PC-3 (cell line): Measurements from ENCODE around the gene ASB9. TPM values are rescaled to one million over a fixed set of nuclear protein-coding genes. Genes with fewer than 3 reads are reported as not detected.

Source experiments
- ATAC-seq: fragments of 200-7000 bp; cut with Tn5 transposase; 2 replicates; pipeline ENCODE4 v1.9.1; 2020; ENCODE audit warnings: mild to moderate bottlenecking, moderate library complexity
- BruUV-seq: library from RNA; stranded (reverse); fragments of 400-500 nt; replicated peaks from 2 replicates; lab custom pipeline; 2021; lab: Mats Ljungman, UMichigan
- CTCF ChIA-PET: fragments of 300-600 bp; sonication (Branson Sonifier 250); formaldehyde crosslinking; loops from one replicate; lab custom pipeline; 2022; ENCODE audit warnings: antibody characterized with exemption; lab: Charles Lee
- POLR2A ChIA-PET: fragments of 300-600 bp; sonication (Branson Sonifier 250); formaldehyde crosslinking; loops from one replicate; lab custom pipeline; 2022; ENCODE audit warnings: antibody characterized with exemption; ENCODE audit not compliant: unreplicated experiment; lab: Charles Lee
- DNase-seq: peaks from one replicate; pipeline ENCODE4 v3.0.0-alpha.2; 2015
- H2AFZ ChIP-seq: fragments of 300-600 bp; sonication (generic); 2 replicates; pipeline ENCODE4 v1.6.0; 2016; ENCODE audit warnings: antibody characterized with exemption, low read length
- H3F3A ChIP-seq: fragments of 300-600 bp; sonication (generic); one replicate; pipeline ENCODE4 v1.6.0; 2017; ENCODE audit warnings: antibody characterized with exemption, low read length, control low read depth, mild to moderate bottlenecking; ENCODE audit not compliant: unreplicated experiment
- H3K27ac ChIP-seq: fragments of 300-600 bp; sonication (generic); 2 replicates; pipeline ENCODE4 v1.5.1; 2016; ENCODE audit warnings: mild to moderate bottlenecking, low read length
- H3K27me3 ChIP-seq: fragments of 300-600 bp; sonication (generic); 2 replicates; pipeline ENCODE4 v1.6.1; 2016; ENCODE audit warnings: low read length, mixed read lengths
- H3K36me3 ChIP-seq: fragments of 300-600 bp; sonication (generic); 2 replicates; pipeline ENCODE4 v1.6.1; 2016; ENCODE audit warnings: low read depth, mixed run types, low read length, mixed read lengths
- H3K4me1 ChIP-seq: fragments of 300-600 bp; sonication (generic); 2 replicates; pipeline ENCODE4 v1.5.1; 2016; ENCODE audit warnings: low read length; ENCODE audit not compliant: insufficient read depth
- H3K4me2 ChIP-seq: fragments of 300-600 bp; sonication (generic); 2 replicates; pipeline ENCODE4 v1.6.0; 2016; ENCODE audit warnings: low read length
- H3K4me3 ChIP-seq: fragments of 300-600 bp; sonication (generic); 2 replicates; pipeline ENCODE4 v1.5.1; 2016; ENCODE audit warnings: mild to moderate bottlenecking, low read length, mixed read lengths
- H3K79me2 ChIP-seq: fragments of 300-600 bp; sonication (generic); 2 replicates; pipeline ENCODE4 v1.6.1; 2017; ENCODE audit warnings: low read length, mixed read lengths
- H3K9ac ChIP-seq: fragments of 300-600 bp; sonication (generic); 2 replicates; pipeline ENCODE4 v1.6.0; 2016; ENCODE audit warnings: mild to moderate bottlenecking, low read length
- H3K9me2 ChIP-seq: fragments of 300-600 bp; sonication (generic); replicated peaks from 2 replicates; pipeline ENCODE4 v1.6.1; 2016; ENCODE audit warnings: mixed run types, low read length, mixed read lengths
- H3K9me3 ChIP-seq: fragments of 300-600 bp; sonication (generic); 2 replicates; pipeline ENCODE4 v1.6.1; 2016; ENCODE audit warnings: low read length, mixed read lengths
- H4K20me1 ChIP-seq: fragments of 300-600 bp; sonication (generic); 2 replicates; pipeline ENCODE4 v1.6.1; 2016; ENCODE audit warnings: low read length, mixed read lengths
- CTCF ChIP-seq: fragments of 300-600 bp; sonication (generic); conservative IDR thresholded peaks from 2 replicates; pipeline ENCODE4 v1.5.1; 2017; ENCODE audit warnings: antibody characterized with exemption, low read depth, mild to moderate bottlenecking, low read length
- EZH2 ChIP-seq: fragments of 300-600 bp; sonication (generic); IDR thresholded peaks from one replicate; pipeline ENCODE4 v1.6.1; 2017; ENCODE audit warnings: antibody characterized with exemption, mild to moderate bottlenecking, low read length; ENCODE audit not compliant: unreplicated experiment
- EZH2phosphoT487 ChIP-seq: fragments of 300-600 bp; sonication (generic); IDR thresholded peaks from 2 replicates; pipeline ENCODE4 v1.6.1; 2018; ENCODE audit warnings: mild to moderate bottlenecking, antibody characterized with exemption, low read length, borderline replicate concordance
- intact Hi-C: fragments of 100-400 bp; cut with micrococcal nuclease; formaldehyde crosslinking; loops from 2 replicates; pipeline ENCODE4 v1.9.0; 2023
- total RNA-seq: library from RNA; depleted of rRNA; stranded (reverse); fragments of >200 nt; gene quantifications from 2 replicates; pipeline ENCODE4 v1.2.3, GENCODE V29; 2014

Gene ASB9
- total RNA-seq, 1 experiment from 2014 or later, result 31.5 TPM

GRCh38 chrX:15244421-15244820, 25.5 kb downstream of the ASB9 start:
- no peaks in the 10 kb centered on the region for H4K20me1 ChIP-seq
- H3K4me3 ChIP-seq, result no peak overlapping the region
- H3K4me1 ChIP-seq, result no peaks in the 10 kb centered on the region
- intact Hi-C loops, result loop anchor here (5.0 kb wide), 3 partner anchors 527 to 1207 kb away; no protein-coding TSS in a partner anchor
- H2AFZ ChIP-seq, result no peak overlapping the region
- no peaks in the 10 kb centered on the region for H3F3A ChIP-seq
- H3K4me2 ChIP-seq, result no peak overlapping the region
- ChIA-PET CTCF (interaction anchor here (0.6 kb wide), 1 partner anchor 137 kb away, joined by 4 read pairs; no protein-coding TSS in a partner anchor), POLR2A (no interaction called here)
- no peak overlapping the region for H3K27ac ChIP-seq
- no peaks in the 10 kb centered on the region for H3K27me3 ChIP-seq
- H3K36me3 ChIP-seq, result no peaks in the 10 kb centered on the region
- DNase-seq, result no peak
- no peaks in the 10 kb centered on the region for H3K9me2 ChIP-seq
- no peak overlapping the region for H3K9ac ChIP-seq
- TF ChIP-seq EZH2 (no peak), CTCF (no peak), EZH2phosphoT487 (no peak)
- H3K9me3 ChIP-seq, result no peaks in the 10 kb centered on the region
- BruUV-seq, result no TSS peak
- no peak for ATAC-seq
- H3K79me2 ChIP-seq, result no peaks in the 10 kb centered on the region

- H3K9me3 ChIP-seq, result no peaks in the 10 kb centered on the region
- no peaks in the 10 kb centered on the region for H3F3A ChIP-seq
- no TSS peak for BruUV-seq
- ChIA-PET CTCF (interaction anchor here (1.1 kb wide), 2 partner anchors 99 to 279 kb away, joined by 8 to 10 read pairs; no protein-coding TSS in a partner anchor), POLR2A (interaction anchor here (0.6 kb wide), 1 partner anchor 9 kb away, joined by 3 read pairs; no protein-coding TSS in a partner anchor)
- H3K4me1 ChIP-seq, result no peaks in the 10 kb centered on the region
- H3K36me3 ChIP-seq, result no peaks in the 10 kb centered on the region
- H3K4me3 ChIP-seq, result no peak overlapping the region
- DNase-seq (peak; percentile 76), ATAC-seq (peak; percentile 59)
- intact Hi-C loops, result loop anchor here (1.0 to 5.0 kb wide), 6 partner anchors 100 to 1206 kb away; no protein-coding TSS in a partner anchor
- no peak overlapping the region for H3K4me2 ChIP-seq
- no peaks in the 10 kb centered on the region for H4K20me1 ChIP-seq
- H3K9me2 ChIP-seq, result no peaks in the 10 kb centered on the region
- no peak overlapping the region for H2AFZ ChIP-seq
- H3K27me3 ChIP-seq, result no peaks in the 10 kb centered on the region
- H3K79me2 ChIP-seq, result no peaks in the 10 kb centered on the region
- H3K27ac ChIP-seq, result no peak overlapping the region
- H3K9ac ChIP-seq, result no peak overlapping the region
- TF ChIP-seq EZH2phosphoT487, result no peak
- TF ChIP-seq EZH2, result no peak
- TF ChIP-seq CTCF, result peak; percentile 72
Observed at GRCh38 chrX:15242899-15243555, 26.9 kb downstream of the ASB9 start.

GRCh38 chrX:15241301-15241700, 28.6 kb downstream of the ASB9 start:
- Histone ChIP-seq H3K4me3 (no peak overlapping the region), H3K9me3 (no peaks in the 10 kb centered on the region), H3F3A (no peaks in the 10 kb centered on the region), H3K36me3 (no peaks in the 10 kb centered on the region), H3K9me2 (no peaks in the 10 kb centered on the region), H4K20me1 (no peaks in the 10 kb centered on the region), H3K4me2 (no peak overlapping the region), H3K79me2 (no peaks in the 10 kb centered on the region), H3K9ac (no peak overlapping the region), H3K27me3 (no peaks in the 10 kb centered on the region), H3K4me1 (no peaks in the 10 kb centered on the region), H2AFZ (no peak overlapping the region), H3K27ac (no peak overlapping the region)
- no peak for ATAC-seq
- ChIA-PET POLR2A (no interaction called here), CTCF (no interaction called here)
- BruUV-seq, result no TSS peak
- TF ChIP-seq EZH2 (no peak), CTCF (no peak), EZH2phosphoT487 (no peak)
- intact Hi-C loops, result loop anchor here (5.0 kb wide), 3 partner anchors 524 to 1204 kb away; no protein-coding TSS in a partner anchor
- no peak for DNase-seq
